CD4-positive, alpha-beta T cell treated with Interleukin-17A for 1 hour (primary cell): Measurements from ENCODE around the gene KRT24.

Experiments used
- DNase-seq: peaks from one replicate; pipeline ENCODE4 v3.0.0-alpha.2; 2020

The KRT24 gene

GRCh38 chr17:40687106-40687505, 16.4 kb downstream of the KRT24 start:
- DNase-seq: no peak

- no peak for DNase-seq
Measured at GRCh38 chr17:40686192-40686591, 17.4 kb downstream of the KRT24 start.

- no peak for DNase-seq
Measured at GRCh38 chr17:40680998-40681397, 22.6 kb downstream of the KRT24 start.

- no peak for DNase-seq
Measured at GRCh38 chr17:40679523-40679907, 24.0 kb downstream of the KRT24 start.

GRCh38 chr17:40678902-40679522, 24.5 kb downstream of the KRT24 start:
- DNase-seq: no peak

GRCh38 chr17:40675905-40676304, 27.6 kb downstream of the KRT24 start:
- DNase-seq: no peak

- no peak for DNase-seq
Measured at GRCh38 chr17:40672654-40673053, 30.9 kb downstream of the KRT24 start.

- DNase-seq: no peak
Measured at GRCh38 chr17:40671282-40671681, 32.3 kb downstream of the KRT24 start.

- no peak for DNase-seq
Measured at GRCh38 chr17:40666331-40666730, 37.2 kb downstream of the KRT24 start.

- no peak for DNase-seq
Measured at GRCh38 chr17:40664582-40665333, 38.8 kb downstream of the KRT24 start, which contains the start of gene KRT222. Gene KRT222 (minus strand): TSS chr17:40665177. CDS start chr17:40665099, 78 bp downstream.

GRCh38 chr17:40663252-40663651, 40.3 kb downstream of the KRT24 start:
- no peak for DNase-seq

GRCh38 chr17:40659911-40660310, 43.6 kb downstream of the KRT24 start:
- no peak for DNase-seq

GRCh38 chr17:40658396-40658795, 45.2 kb downstream of the KRT24 start:
- no peak for DNase-seq

GRCh38 chr17:40651939-40652338, 51.6 kb downstream of the KRT24 start:
- DNase-seq: no peak

GRCh38 chr17:40648384-40648968, 55.1 kb downstream of the KRT24 start:
- DNase-seq: no peak
